Activated gamma-delta T cell treated with anti-CD3 and anti-CD28 coated beads, Interleukin-2, amount 50 U/mL, for 16 hours (primary cell): ENCODE measurements around the gene BCAS1.

ENCODE experiments used
- DNase-seq: peaks from one replicate; pipeline ENCODE4 v3.0.0-alpha.2; 2020; ENCODE audit warnings: low read depth

BCAS1 gene

GRCh38 chr20:53904261-53904660 is 166.1 kb downstream of the BCAS1 start:
- DNase-seq, result no peak

GRCh38 chr20:53903652-53903987 is 166.8 kb downstream of the BCAS1 start:
- DNase-seq, result no peak

- no peak for DNase-seq
These were observed 167.3 kb downstream of the BCAS1 start for GRCh38 chr20:53902968-53903651.

- DNase-seq, result no peak
These were observed 168.8 kb downstream of the BCAS1 start for GRCh38 chr20:53901497-53902096.

GRCh38 chr20:53901064-53901463 is 169.3 kb downstream of the BCAS1 start:
- DNase-seq, result no peak

- DNase-seq, result no peak
These were observed 169.9 kb downstream of the BCAS1 start for GRCh38 chr20:53900380-53900999.

GRCh38 chr20:53899351-53900167 is 170.8 kb downstream of the BCAS1 start:
- DNase-seq, result peak; percentile 68

GRCh38 chr20:53898556-53898931 is 171.8 kb downstream of the BCAS1 start:
- DNase-seq, result no peak

GRCh38 chr20:53897884-53898555 is 172.4 kb downstream of the BCAS1 start:
- no peak for DNase-seq

- no peak for DNase-seq
These were observed 173.7 kb downstream of the BCAS1 start for GRCh38 chr20:53896647-53897046.

- DNase-seq, result no peak
These were observed 174.4 kb downstream of the BCAS1 start for GRCh38 chr20:53896041-53896440.

- DNase-seq, result no peak
These were observed 175.0 kb downstream of the BCAS1 start for GRCh38 chr20:53895385-53895755.

GRCh38 chr20:53894707-53895384 is 175.5 kb downstream of the BCAS1 start:
- DNase-seq, result no peak
